ENCODE results near the gene SLC6A9.

Gene SLC6A9

GRCh38 chr1:44025816-44026215 lies 5.4 kb downstream of the SLC6A9 start:
- DNase-seq, result no peak

DNA sequence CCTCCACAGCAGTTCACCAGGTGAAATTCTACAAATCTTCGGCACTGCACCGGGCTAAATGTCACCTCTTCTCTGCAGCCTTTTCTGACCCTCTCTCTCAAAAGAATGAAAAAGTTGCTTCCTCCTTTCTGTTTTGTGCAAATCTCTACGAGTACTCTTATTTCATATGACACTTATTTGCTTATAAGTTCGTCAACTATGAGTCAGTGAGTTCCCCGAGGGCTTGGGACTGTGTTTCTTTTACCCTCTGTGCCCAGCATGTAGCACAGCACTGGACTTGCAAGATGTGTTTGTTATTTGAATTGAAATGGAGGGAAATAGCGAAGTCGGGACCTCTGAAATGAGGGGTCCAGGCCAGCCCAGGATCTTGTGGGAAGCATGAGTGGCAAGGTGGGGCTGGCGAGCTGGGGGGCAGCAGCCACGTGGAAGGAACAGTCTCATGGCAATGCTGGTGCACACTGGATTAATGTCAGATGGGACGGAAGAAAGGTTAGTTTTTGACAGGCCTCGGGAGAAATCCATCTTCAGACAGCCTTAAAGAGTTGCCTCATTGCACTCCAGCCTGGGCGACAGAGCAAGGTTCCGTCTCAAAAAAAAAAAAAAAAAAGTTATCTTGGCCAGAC lies 6.2 kb downstream of the SLC6A9 start:
- no peak for DNase-seq

DNA sequence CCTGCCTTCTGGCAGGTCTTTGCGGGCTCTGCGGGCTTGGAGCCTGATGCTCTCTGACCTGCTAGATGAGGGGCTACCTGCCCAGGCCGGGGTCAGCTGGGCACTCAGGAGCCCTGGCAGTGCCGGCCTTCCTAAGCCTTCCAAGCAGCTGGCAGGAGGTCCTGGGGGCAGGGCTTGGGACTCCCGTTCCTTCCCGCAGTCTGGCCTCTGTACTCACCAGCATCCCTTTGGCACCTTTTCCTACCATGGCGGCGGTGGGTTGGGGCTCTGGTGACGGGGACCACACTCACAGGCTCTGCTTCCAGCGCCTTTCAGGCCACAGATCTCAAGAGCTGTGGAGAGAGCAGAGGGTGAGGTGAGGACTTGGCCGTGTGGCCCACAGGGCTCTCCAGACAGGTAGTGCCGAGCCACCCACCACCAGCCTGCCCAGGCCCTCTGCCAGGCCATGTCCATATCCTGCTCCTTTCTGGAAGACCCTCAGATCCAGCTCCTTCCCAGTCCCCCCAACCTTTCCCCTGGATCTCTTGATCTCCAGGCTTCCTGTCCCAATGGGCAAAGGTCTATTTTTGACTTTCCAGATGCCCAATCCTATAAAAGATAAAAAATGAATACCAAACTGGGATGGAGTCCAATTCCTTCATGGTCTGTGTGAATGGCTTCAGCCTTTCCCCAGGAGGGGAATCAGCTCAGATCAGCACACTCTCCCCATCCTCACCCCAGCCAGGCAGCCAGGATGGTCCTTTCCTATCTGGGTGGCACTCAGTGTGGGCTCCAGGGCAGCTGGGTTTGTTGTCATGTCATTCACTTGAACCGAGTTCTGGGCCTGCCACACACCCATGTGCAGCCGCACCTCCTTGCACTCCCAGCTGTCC lies 7.0 kb downstream of the SLC6A9 start:
- no peak for DNase-seq

GRCh38 chr1:44021581-44022321 lies 9.5 kb downstream of the SLC6A9 start:
- DNase-seq, result no peak

- DNase-seq, result no peak
These were observed 10.1 kb downstream of the SLC6A9 start for GRCh38 chr1:44021156-44021555.

GRCh38 chr1:44020464-44020863 lies 10.8 kb downstream of the SLC6A9 start:
- no peak for DNase-seq

- DNase-seq, result no peak
These were observed 11.8 kb downstream of the SLC6A9 start for GRCh38 chr1:44019466-44019948.

DNA sequence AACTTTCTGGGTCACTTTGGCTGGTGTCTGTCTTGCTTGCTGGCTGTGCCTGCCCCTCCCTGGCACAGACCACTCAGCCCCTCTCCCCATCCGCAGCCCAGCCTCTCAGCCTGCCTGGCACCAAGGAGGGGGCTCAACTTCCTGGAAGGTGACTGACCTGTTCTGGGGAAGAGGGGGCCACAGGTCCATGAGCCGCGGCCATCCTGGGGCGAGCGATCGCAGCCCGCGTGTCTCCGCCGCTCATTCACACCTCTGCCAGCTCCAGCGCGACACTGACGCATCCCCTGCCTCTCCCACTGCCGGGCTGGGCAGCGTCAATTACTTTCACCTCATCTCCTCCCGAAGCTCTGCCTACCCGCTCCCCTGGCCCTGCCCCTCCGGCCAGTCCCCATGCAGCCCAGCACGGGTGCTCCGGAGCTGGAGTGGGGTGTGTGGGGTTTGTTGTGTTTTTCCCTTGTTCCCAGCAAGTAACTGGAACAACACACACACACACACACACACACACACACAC lies 14.3 kb downstream of the SLC6A9 start:
- DNase-seq, result no peak

DNA sequence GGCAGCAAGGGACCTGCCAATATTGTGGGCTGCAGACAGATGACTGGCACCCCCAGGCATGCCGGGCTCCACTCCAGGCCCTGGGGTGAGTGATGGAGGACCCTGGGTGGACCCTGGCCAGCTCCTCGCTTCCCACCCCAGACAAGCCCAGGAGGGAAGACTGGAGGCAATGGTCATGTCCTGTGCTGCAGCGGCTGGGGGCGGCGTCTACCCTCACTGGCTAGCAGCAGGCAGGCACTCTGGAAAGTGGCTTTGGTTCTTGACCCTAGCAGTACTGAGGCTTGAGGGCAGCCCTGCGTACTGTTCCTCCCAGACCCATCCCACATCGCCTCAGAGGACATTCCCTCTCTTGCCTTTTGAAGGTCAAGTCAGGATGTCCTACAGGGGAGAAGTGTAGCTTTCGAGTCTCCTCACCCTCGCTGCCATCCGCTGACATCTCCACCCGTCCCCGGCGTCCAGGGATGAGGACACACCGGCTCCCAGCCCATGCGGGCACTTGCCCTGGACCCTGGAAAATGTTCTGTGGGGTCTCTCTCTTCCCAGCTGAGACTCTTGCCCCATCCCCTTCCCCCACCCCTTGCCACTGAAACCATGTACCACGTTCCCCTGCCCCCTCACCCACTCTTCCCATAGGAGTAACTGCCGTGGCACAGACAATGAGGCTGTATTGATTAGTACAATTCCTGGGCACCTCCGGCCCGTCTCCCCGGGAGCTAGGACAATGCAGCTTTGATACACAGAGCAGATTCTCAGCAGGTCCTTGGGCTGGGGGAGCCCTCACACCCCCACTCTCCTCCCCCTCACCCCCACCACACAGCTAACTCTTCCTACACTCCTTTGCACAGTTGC lies 15.0 kb downstream of the SLC6A9 start:
- no peak for DNase-seq

DNA sequence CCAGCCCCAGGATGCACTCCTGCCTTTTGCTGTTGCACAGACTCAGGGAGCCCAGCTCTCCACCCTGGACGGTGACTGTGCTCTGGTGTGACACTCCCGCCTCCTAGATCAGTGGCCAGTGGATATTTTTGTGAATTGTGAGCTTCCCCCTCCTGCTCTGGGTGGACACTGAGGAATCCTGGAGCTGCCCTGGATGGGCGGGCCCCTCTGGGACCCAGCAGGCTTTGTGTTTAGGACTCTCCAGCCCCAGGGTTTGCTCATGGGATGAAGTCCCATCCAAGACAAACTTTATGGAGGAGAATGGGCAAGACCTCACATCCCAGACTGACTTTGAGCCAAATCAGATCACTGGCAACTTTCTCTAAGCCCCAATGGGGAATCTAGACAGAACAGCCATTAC lies 16.1 kb downstream of the SLC6A9 start:
- DNase-seq, result no peak

- DNase-seq, result no peak
These were observed 16.7 kb downstream of the SLC6A9 start for GRCh38 chr1:44014365-44015104.

GRCh38 chr1:44013949-44014348 lies 17.3 kb downstream of the SLC6A9 start:
- no peak for DNase-seq

DNA sequence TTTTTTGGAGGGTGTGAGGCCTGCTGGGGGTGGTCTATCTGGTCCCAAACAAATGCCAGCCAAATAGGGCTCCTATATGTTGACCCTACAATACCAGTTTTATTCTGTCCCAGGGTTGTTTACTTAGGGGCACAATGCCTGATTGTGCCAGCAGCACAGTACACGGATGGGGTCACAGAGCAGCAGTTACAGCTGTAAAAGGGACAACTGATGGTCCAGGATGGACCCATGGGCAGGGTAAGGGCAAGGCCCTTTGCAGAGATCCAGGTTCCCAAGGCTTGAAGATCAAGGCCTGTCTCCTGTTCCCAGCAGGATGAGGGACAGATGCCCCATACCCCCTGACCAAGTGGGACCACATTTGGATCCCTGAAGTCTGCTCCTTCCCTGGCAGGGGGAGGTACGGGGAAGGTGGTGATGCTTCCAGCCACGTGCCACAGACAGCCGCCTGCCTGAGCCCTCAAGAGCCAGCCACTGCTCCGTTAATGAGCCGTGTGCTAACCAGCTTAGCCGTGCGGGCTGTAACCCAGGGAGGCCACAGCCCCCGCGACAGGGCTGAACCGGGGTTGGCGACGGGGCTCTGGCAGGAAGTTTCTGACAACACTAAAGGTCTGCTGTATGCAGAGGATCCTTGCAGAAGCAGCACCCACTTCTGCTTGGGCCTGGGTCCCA lies 18.2 kb downstream of the SLC6A9 start:
- DNase-seq, result no peak

- DNase-seq, result no peak
These were observed 18.9 kb downstream of the SLC6A9 start for GRCh38 chr1:44012404-44012803.

DNA sequence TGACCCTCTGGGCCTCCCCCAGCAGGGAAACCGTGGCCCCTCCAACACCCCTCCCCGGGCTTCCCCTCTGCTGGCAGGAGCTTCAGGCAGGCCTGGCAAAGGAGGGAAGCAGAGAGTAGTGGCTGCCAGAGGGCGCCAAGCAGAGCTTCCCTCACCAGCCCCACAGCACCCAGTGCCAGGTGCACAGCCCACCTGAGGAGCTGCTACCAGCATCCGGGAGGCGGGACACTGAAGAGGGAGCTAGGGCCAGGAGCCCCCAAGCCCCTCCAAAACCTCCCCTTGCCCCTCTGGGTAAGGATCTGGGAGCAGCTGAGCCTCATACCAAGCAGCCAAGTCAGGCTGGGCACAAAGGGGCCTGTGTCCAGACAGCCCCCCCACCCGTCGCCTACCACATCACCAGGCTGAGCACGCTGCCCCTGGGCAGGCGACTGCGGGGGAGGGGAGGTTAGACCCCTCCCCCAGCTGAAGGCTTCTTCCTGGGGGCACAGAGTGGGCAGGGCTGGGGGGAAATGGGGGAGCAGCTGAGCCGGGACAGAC lies 20.3 kb downstream of the SLC6A9 start:
- DNase-seq, result no peak

GRCh38 chr1:44008259-44008658 lies 23.0 kb downstream of the SLC6A9 start:
- no peak for DNase-seq

DNA sequence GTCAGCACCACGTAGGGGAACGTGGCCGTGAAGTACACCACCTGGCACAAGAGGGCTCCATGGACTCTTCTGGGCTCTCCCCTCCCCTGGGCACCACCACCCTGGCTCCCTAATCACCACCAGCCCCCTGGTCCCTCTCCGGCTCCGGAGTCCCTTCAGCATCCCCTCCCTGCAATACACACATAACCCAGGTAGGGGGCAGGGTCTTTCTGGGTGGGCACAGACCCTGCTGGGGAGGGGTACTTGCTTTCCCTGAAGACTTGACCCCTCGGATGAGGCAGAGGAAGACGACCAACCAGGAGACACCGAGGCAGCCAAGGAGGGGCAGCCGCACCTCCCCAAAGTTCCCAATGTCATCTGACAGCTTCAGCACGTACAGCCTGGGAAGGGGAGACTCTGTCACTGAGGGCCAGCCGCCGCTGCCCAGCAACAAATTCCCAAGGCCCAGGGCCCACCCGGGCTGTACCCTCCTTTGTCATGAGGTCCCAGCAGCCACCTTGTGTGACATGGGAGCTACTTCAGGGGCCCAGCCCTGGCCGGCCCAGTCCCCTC lies 28.6 kb downstream of the SLC6A9 start:
- DNase-seq, result no peak

DNA sequence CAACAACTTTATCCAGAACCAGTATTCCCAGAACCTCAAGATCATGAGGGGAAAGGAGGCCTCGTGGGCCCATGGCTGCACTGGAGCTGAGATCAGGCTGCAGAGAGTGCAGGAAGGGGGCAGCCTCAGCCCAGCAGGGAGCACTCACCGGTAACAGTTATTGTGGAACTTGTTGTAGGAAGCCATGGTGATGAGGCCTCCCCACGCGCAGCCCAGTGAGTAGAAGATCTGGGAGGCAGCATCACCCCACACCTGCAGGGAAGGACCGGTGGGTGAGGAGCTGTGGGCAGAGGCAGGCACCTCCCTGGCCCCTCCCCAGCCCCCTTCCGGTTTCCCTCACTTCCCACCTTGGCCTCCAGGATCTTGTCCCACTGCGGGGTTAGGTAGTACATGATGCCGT lies 29.1 kb downstream of the SLC6A9 start:
- DNase-seq, result no peak

DNA sequence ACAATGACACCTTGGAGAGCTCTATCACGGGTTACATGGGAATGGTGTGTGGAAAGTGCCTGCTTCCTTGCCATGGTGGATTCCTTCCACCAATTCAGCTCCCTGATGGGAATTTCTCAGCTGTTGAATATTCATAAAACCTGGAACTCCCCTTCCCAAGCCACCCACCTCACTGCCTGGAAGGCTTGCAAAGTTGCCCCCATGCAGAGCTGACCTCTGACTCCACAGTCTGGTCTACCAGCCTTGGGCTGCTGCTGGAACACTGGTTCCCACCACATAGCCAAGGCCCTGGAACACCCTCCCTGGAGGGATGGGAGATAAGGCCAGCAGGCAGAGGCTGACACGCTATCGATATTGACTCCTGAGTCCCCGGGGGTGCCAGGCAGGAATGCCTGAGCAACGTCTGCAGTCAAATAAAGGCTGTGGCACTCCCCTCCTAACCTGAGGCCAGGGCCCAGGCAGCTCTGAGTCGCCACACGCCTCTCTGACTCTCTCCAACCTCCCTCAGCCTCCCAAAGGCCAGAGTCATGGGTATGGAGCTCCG lies 31.1 kb downstream of the SLC6A9 start:
- DNase-seq, result no peak

DNA sequence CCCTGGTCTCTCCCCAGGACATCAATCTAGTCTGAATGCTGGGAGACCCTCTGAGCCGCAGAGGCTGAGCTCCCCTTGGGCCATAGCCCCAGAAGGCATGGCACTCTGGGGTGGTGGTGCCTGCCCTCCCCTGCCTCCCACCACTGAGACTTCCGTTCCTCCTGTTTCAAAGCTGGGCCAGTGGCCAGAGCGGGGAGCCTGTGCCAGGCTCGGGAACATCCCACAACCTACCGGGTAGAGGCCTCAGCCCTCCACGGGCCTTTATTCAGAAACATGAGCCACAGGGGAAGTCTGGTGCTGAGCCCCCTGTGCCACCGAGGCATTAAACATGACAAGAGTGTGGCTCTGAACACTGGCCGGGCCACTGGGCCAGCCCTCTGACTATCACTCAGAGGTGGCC lies 31.8 kb downstream of the SLC6A9 start:
- no peak for DNase-seq
